IMR-90 (cell line): ENCODE results near the gene FXR2. TPM values are rescaled to one million over a fixed set of nuclear protein-coding genes. Genes with fewer than 3 reads are reported as not detected.
A peak's percentile ranks its signal among the peaks of the same experiment; 100 is the strongest.

ENCODE experiments used
- ATAC-seq: fragments of 200-7000 bp; cut with Tn5 transposase; 2 replicates; pipeline ENCODE4 v1.9.1; 2020; ENCODE audit warnings: low read depth, mild to moderate bottlenecking, moderate library complexity
- BruUV-seq: library from RNA; stranded (reverse); fragments of 400-500 nt; replicated peaks from 2 replicates; lab custom pipeline; 2021; lab: Mats Ljungman, UMichigan
- CTCF ChIA-PET: fragments of 300-600 bp; formaldehyde crosslinking; extraction: SDS; loops from one replicate; lab custom pipeline; 2021; ENCODE audit warnings: antibody characterized with exemption; lab: Yijun Ruan, JAX
- POLR2A ChIA-PET: fragments of 300-600 bp; sonication (Branson Sonifier 250); formaldehyde crosslinking; loops from one replicate; lab custom pipeline; 2022; ENCODE audit warnings: antibody characterized with exemption; ENCODE audit not compliant: unreplicated experiment; lab: Charles Lee
- DNase-seq: peaks from one replicate; pipeline ENCODE4 v3.0.0; 2013
- H2AFZ ChIP-seq: replicated peaks from 2 replicates; pipeline ENCODE3; 2013; ENCODE audit warnings: low read length, mild to moderate bottlenecking; ENCODE audit not compliant: poor library complexity
- H2AK5ac ChIP-seq: 2 replicates; pipeline ENCODE4 v1.6.1; 2013; ENCODE audit warnings: low read depth, low read length, inconsistent platforms
- H2AK9ac ChIP-seq: replicated peaks from 2 replicates; pipeline ENCODE3; 2013; ENCODE audit warnings: mild to moderate bottlenecking, low read depth, low read length, moderate library complexity; ENCODE audit not compliant: poor library complexity
- H2BK120ac ChIP-seq: 2 replicates; pipeline ENCODE4 v1.6.1; 2013; ENCODE audit warnings: low read depth, low read length, inconsistent platforms
- H2BK15ac ChIP-seq: 3 replicates; pipeline ENCODE4 v1.6.1; 2013; ENCODE audit warnings: low read depth, low read length, inconsistent platforms
- H2BK20ac ChIP-seq: 2 replicates; pipeline ENCODE4 v1.6.1; 2013; ENCODE audit warnings: low read depth, mild to moderate bottlenecking, inconsistent platforms, low read length, moderate library complexity
- H2BK5ac ChIP-seq: 2 replicates; pipeline ENCODE4 v1.6.1; 2013; ENCODE audit warnings: mild to moderate bottlenecking, low read depth, low read length, inconsistent platforms; ENCODE audit not compliant: poor library complexity, severe bottlenecking
- H3K14ac ChIP-seq: replicated peaks from 2 replicates; pipeline ENCODE4 v1.6.1; 2013; ENCODE audit warnings: low read depth, low read length, inconsistent platforms
- H3K18ac ChIP-seq: 2 replicates; pipeline ENCODE4 v1.6.1; 2013; ENCODE audit warnings: low read depth, low read length, control low read depth
- H3K23ac ChIP-seq: 2 replicates; pipeline ENCODE4 v1.6.1; 2013; ENCODE audit warnings: low read depth, low read length, inconsistent platforms
- H3K27ac ChIP-seq: 2 replicates; pipeline ENCODE4 v1.5.1; 2013; ENCODE audit warnings: mild to moderate bottlenecking, control low read depth, low read length; ENCODE audit not compliant: insufficient read depth
- H3K27me3 ChIP-seq: 2 replicates; pipeline ENCODE4 v1.6.1; 2013; ENCODE audit warnings: low read length; ENCODE audit not compliant: control insufficient read depth, insufficient read depth
- H3K36me3 ChIP-seq: 2 replicates; pipeline ENCODE4 v1.6.1; 2013; ENCODE audit warnings: low read length, mixed read lengths; ENCODE audit not compliant: control insufficient read depth, insufficient read depth
- H3K4ac ChIP-seq: 2 replicates; pipeline ENCODE4 v1.6.1; 2013; ENCODE audit warnings: low read depth, low read length, inconsistent platforms
- H3K4me1 ChIP-seq: 2 replicates; pipeline ENCODE4 v1.6.1; 2013; ENCODE audit warnings: low read length, mixed read lengths; ENCODE audit not compliant: control insufficient read depth, insufficient read depth
- H3K4me2 ChIP-seq: 2 replicates; pipeline ENCODE4 v1.6.1; 2013; ENCODE audit warnings: low read depth, mild to moderate bottlenecking, control low read depth, low read length, moderate library complexity
- H3K4me3 ChIP-seq: 2 replicates; pipeline ENCODE4 v1.5.1; 2013; ENCODE audit warnings: low read depth, mild to moderate bottlenecking, control low read depth, low read length, moderate library complexity; ENCODE audit not compliant: insufficient read depth
- H3K56ac ChIP-seq: 2 replicates; pipeline ENCODE4 v1.6.1; 2013; ENCODE audit warnings: low read length, inconsistent platforms; ENCODE audit not compliant: insufficient read depth; ENCODE audit errors: extremely low read depth
- H3K79me1 ChIP-seq, 2 experiments: 2 replicates each; pipeline ENCODE4 v1.6.1; 2013; ENCODE audit warnings: low read length in 2 of 2, inconsistent platforms in 1 of 2, low read depth in 1 of 2
- H3K9ac ChIP-seq: 2 replicates; pipeline ENCODE4 v1.6.1; 2013; ENCODE audit warnings: low read depth, low read length, control low read depth
- H3K9me1 ChIP-seq: 2 replicates; pipeline ENCODE4 v1.6.1; 2013; ENCODE audit warnings: low read length, inconsistent platforms; ENCODE audit not compliant: insufficient read depth
- H3K9me3 ChIP-seq: 2 replicates; pipeline ENCODE4 v1.6.1; 2013; ENCODE audit warnings: low read length; ENCODE audit not compliant: control insufficient read depth, insufficient read depth
- H4K20me1 ChIP-seq: 2 replicates; pipeline ENCODE4 v1.6.1; 2013; ENCODE audit warnings: low read length, inconsistent platforms; ENCODE audit not compliant: insufficient read depth
- H4K5ac ChIP-seq: 2 replicates; pipeline ENCODE4 v1.6.1; 2013; ENCODE audit warnings: mild to moderate bottlenecking, low read depth, low read length, control low read depth
- H4K8ac ChIP-seq, 2 experiments: 2 replicates each; pipeline ENCODE4 v1.6.1; 2013; ENCODE audit warnings: low read depth in 2 of 2, low read length in 2 of 2, control low read depth in 1 of 2, inconsistent platforms in 1 of 2
- H4K91ac ChIP-seq: 2 replicates; pipeline ENCODE4 v1.6.1; 2013; ENCODE audit warnings: low read depth, low read length, inconsistent platforms; ENCODE audit not compliant: insufficient read depth
- BHLHE40 ChIP-seq: fragments of 150-350 bp; IDR thresholded peaks from 2 replicates; pipeline ENCODE4 v1.6.1; 2016; ENCODE audit warnings: mild to moderate bottlenecking, low read depth, low read length
- CEBPB ChIP-seq: IDR thresholded peaks from 2 replicates; pipeline ENCODE4 v1.6.1; 2012; ENCODE audit warnings: low read depth, low read length, improper control_type of control experiment
- CHD1 ChIP-seq: IDR thresholded peaks from 2 replicates; pipeline ENCODE4 v1.6.1; 2012; ENCODE audit warnings: low read depth, low read length, improper control_type of control experiment
- CTCF ChIP-seq: conservative IDR thresholded peaks from 2 replicates; pipeline ENCODE4 v1.5.1; 2012; ENCODE audit warnings: mild to moderate bottlenecking, low read depth, low read length, improper control_type of control experiment
- FOS ChIP-seq: fragments of 150-350 bp; IDR thresholded peaks from 2 replicates; pipeline ENCODE4 v1.6.1; 2016; ENCODE audit warnings: low read depth, low read length
- MAFK ChIP-seq: IDR thresholded peaks from 2 replicates; pipeline ENCODE4 v1.6.1; 2012; ENCODE audit warnings: low read depth, low read length, improper control_type of control experiment
- MAZ ChIP-seq: IDR thresholded peaks from 2 replicates; pipeline ENCODE4 v1.6.1; 2012; ENCODE audit warnings: low read depth, mild to moderate bottlenecking, low read length, improper control_type of control experiment, moderate library complexity, borderline replicate concordance
- MXI1 ChIP-seq: IDR thresholded peaks from 2 replicates; pipeline ENCODE4 v1.6.1; 2012; ENCODE audit warnings: low read depth, mild to moderate bottlenecking, low read length, moderate library complexity, borderline replicate concordance
- NFE2L2 ChIP-seq: fragments of 150-350 bp; IDR thresholded peaks from 2 replicates; pipeline ENCODE4 v1.6.1; 2016; ENCODE audit warnings: low read depth, mild to moderate bottlenecking, low read length
- POLR2A ChIP-seq: IDR thresholded peaks from 2 replicates; pipeline ENCODE4 v1.6.1; 2012; ENCODE audit warnings: mild to moderate bottlenecking, low read depth, low read length
- RAD21 ChIP-seq: IDR thresholded peaks from 2 replicates; pipeline ENCODE4 v1.6.1; 2012; ENCODE audit warnings: low read length, improper control_type of control experiment
- RCOR1 ChIP-seq: IDR thresholded peaks from 2 replicates; pipeline ENCODE4 v1.6.1; 2012; ENCODE audit warnings: mild to moderate bottlenecking, low read length, improper control_type of control experiment; ENCODE audit not compliant: insufficient replicate concordance
- RFX5 ChIP-seq: IDR thresholded peaks from 2 replicates; pipeline ENCODE4 v1.8.0; 2012; ENCODE audit warnings: low read depth, mild to moderate bottlenecking, low read length, moderate library complexity
- SMC3 ChIP-seq: fragments of 150-350 bp; IDR thresholded peaks from 2 replicates; pipeline ENCODE4 v1.6.1; 2016; ENCODE audit warnings: low read depth, mild to moderate bottlenecking, antibody characterized with exemption, low read length, moderate library complexity
- USF2 ChIP-seq: fragments of 150-350 bp; IDR thresholded peaks from 2 replicates; pipeline ENCODE4 v1.6.1; 2017; ENCODE audit warnings: mild to moderate bottlenecking, antibody characterized with exemption, low read length, low read depth
- WGBS, 2 experiments: methylation state at CpG; one replicate each; pipeline versions ENCODE4 v1.1.5 to v1.1.7; 2013; ENCODE audit warnings: missing lambda C conversion rate in 2 of 2; ENCODE audit not compliant: insufficient read length in 1 of 2; ENCODE audit errors: extremely low coverage in 2 of 2; 5-methylcytosine and 5-hydroxymethylcytosine counted together
- dilution Hi-C: fragments of 300-500 bp; cut with HindIII; formaldehyde crosslinking; loops from one replicate; pipeline ENCODE4 v1.14.3; 2018; ENCODE audit warnings: low sequenced_read_pairs; ENCODE audit not compliant: unreplicated experiment
- in situ Hi-C: fragments of 300-500 bp; cut with MboI; formaldehyde crosslinking; loops from 3 replicates; pipeline ENCODE4 v1.14.3; 2019; ENCODE audit warnings: low sequenced_read_pairs, inconsistent platforms, mixed read lengths
- intact Hi-C: fragments of 100-400 bp; cut with micrococcal nuclease; formaldehyde crosslinking; loops from 2 replicates; pipeline ENCODE4 v1.10.0; 2022
- polyA plus RNA-seq, 3 experiments: library from polyadenylated mRNA; depleted of rRNA; stranded (reverse); fragments of >200 nt; gene quantifications; 2 replicates each; pipeline ENCODE4 v1.2.3, GENCODE V29; 2012; ENCODE audit warnings: low replicate concordance in 1 of 3
- total RNA-seq: library from RNA; depleted of rRNA; stranded (reverse); fragments of >200 nt; gene quantifications from 2 replicates; pipeline ENCODE4 v1.2.3, GENCODE V29; 2012

FXR2 gene
- total and polyA plus RNA-seq, 2 of the 4 experiments (the other 2 are of a cell fraction), result 39.1 to 55.9 TPM

GRCh38 chr17:7563115-7563869 is 51.4 kb downstream of the FXR2 start:
- H3K9ac ChIP-seq, result no peak overlapping the region
- dilution Hi-C loops, result no loop called here
- DNase-seq, result no peak
- TF ChIP-seq CTCF, result no peak
- no peak for TF ChIP-seq MXI1
- TF ChIP-seq MAFK, result no peak
- no peak for TF ChIP-seq FOS
- TF ChIP-seq RAD21, result no peak
- no peak for TF ChIP-seq NFE2L2
- no peak for TF ChIP-seq USF2
- TF ChIP-seq BHLHE40, result no peak
- TF ChIP-seq CHD1, result no peak
- no peak for TF ChIP-seq SMC3
- no peak for TF ChIP-seq POLR2A
- TF ChIP-seq RFX5, result no peak
- TF ChIP-seq MAZ, result no peak
- no peak for TF ChIP-seq RCOR1
- no peak for TF ChIP-seq CEBPB

More at GRCh38 chr17:7563115-7563869, 51.4 kb downstream of the FXR2 start:
- Histone ChIP-seq H2BK120ac (no peak overlapping the region), H2AK5ac (no peak overlapping the region), H3K9me3 (no peaks in the 10 kb centered on the region), H2BK20ac (no peak overlapping the region), H3K79me1 (peaks cover 25 to 39% of the 10 kb centered on the region in 2 experiments), H4K91ac (no peak overlapping the region), H4K5ac (no peak overlapping the region), H3K4me3 (no peak overlapping the region), H3K4ac (no peak overlapping the region), H3K4me2 (no peak overlapping the region; the same call in 1 of the 2 replicates), H2AK9ac (peak overlapping the region; percentile 71), H3K56ac (no peak overlapping the region), H3K23ac (no peak overlapping the region), H3K9me1 (no peaks in the 10 kb centered on the region), H3K14ac (no peak overlapping the region), H4K8ac (no peak overlapping the region), H3K4me1 (peaks cover 9% of the 10 kb centered on the region), H2AFZ (no peak overlapping the region), H3K27ac (no peak overlapping the region), H3K36me3 (peaks cover 29% of the 10 kb centered on the region), H3K18ac (no peak overlapping the region), H3K27me3 (no peaks in the 10 kb centered on the region), H2BK15ac (no peak overlapping the region), H2BK5ac (no peak overlapping the region), H4K20me1 (no peaks in the 10 kb centered on the region)
- BruUV-seq, result no TSS peak
- 96% methylated on average over 12 of the region's 30 CpGs; no CpG with 5 or more reads in 1 of the 2 experiments for WGBS, 2 experiments
- CTCF ChIA-PET, result no interaction called here
- POLR2A ChIA-PET, result no interaction called here
- intact Hi-C loops, result loop anchor here (5.0 to 10.0 kb wide), 3 partner anchors 211 to 518 kb away; partner anchors contain the start of genes KCTD11, NEURL4 and SLC16A11
- ATAC-seq, result no peak
- in situ Hi-C loops, result no loop called here
